NCI-H510A (cell line): ENCODE data around the gene ULBP1.
A peak's percentile ranks its signal among the peaks of the same experiment; 100 is the strongest.
"Not testable (repeated sequence)": the region's sequence is repeated elsewhere in the genome, so short reads cannot be mapped to it uniquely, and the experiment has no call there.

ENCODE experiments used
- DNase-seq: peaks from one replicate; lab custom pipeline; 2025; lab: John Stamatoyannopoulos, UW

ULBP1 gene

DNA sequence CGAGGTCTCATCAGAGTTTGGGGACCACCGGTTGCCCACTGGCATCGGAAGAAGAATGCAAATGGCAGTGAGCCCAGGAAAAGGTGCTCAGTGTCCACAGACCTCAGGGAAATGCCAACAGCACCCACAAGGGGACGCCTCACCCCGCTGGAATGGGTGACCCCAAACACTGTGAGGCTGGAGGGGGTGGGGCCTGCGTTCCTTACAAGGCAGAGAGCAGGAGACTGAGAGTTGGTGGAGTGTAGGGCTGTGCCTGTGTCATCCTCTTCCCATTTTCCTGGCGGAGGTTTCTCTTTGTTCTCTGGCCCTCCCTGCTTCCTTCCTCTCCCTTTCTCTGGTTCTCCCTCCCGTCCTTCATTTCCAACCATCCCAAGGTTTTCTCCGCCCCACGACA is 9.8 kb upstream of the ULBP1 start:
- not testable (repeated sequence) for DNase-seq

DNA sequence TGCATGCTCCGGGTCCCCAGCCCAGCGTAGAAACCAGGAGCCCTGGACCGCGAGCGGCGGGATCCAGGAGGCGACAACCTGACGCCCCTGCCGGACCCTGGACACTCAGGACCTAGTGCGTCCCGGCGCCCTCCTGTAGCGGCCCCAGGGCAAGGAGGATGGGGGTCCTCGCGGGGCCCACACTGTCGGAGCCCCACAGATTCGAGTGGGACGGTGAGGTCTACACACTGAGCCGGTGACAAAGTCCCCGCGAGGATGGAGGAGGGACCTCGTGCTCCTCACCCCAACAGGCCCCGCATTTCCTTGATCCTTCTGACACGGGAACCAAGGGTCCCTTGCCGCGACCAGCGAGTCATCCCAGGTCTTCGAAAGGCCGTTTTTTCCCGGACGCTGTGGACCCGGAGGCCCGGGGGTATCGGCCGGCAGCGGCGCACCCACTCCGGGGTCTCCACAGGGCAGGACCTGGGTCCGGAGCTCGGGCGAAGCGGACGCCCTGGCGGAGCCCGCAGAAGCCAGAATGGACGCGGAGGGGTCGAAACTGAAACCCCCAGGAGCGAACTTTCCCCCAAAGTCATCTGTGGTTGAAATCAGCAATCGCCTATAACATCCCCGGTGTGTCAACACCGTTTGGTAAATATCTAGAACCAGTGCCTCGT is 9.3 kb upstream of the ULBP1 start:
- DNase-seq: not testable (repeated sequence)

DNA sequence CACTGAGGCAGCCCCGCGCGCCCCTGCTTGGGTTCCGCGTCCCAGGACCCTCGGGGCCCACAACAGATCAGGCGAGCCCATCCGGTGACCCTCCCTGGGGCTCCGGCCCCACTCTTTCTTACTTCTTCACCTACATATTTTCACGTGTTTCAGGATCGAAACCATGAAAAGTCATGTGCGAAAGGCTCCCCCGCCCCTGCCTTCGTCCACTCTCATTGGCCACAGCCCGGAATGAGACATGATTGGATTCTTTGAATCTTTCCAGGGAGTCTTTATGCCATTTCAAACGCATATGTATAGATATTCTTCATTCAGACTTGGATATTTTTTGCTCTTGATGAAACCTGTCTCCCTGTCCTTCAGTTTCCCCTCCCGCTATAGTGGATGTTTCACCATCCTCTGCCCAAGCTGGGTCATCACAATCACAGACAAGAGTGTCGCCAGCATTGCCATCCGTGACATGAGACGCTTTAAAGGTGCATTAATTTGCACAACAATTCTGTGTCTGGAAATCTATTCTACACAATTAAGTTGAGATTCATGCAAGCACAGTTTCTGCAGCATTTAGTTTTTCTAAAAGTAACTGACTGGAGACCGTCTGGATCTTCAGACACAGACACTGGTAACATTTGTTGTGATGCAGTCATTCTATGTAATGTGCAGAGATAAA is 8.6 kb upstream of the ULBP1 start:
- not testable (repeated sequence) for DNase-seq

GRCh38 chr6:149955654-149956317 is 8.0 kb upstream of the ULBP1 start:
- not testable (repeated sequence) for DNase-seq

DNA sequence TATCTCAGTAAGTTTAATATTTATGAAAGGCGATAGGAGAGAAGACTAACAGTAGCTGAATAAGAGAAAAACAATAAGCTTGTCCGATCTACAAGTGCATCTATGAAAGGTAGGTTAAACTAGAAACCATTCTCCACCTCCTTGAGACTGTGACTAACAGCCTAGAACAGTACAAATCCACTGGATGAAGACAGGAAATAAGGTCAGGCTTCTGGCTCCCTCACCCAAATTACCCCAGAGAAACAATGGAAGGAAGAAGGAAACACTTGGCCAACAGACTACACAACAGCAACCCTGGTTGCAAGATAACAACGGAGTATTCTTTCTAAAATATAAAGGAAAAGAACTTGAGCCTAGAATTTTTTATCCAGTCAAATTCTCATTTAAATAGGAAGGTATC is 5.6 kb upstream of the ULBP1 start:
- DNase-seq: not testable (repeated sequence)

- DNase-seq: not testable (repeated sequence)
Observed at GRCh38 chr6:149959806-149960205, 3.9 kb upstream of the ULBP1 start.

DNA sequence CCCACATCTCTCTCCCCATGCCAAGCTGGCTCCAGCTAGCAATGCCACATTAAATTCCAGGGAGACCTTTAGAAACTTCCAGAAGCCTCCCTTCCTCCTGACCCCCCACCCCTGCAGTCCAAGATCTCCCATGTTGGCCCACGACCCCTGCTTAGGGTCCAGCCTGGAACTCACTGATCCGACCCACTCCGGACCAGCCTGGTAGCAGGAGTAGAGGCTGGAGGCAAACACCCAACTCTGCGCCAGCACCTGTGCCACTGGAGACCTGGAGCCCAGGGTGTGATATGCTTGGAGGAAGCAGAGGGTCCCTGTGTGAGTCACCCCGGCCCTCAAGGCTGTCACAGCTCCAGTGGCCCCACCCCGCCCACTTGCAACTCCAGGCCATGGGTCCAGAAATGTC is 3.3 kb upstream of the ULBP1 start:
- DNase-seq: no peak

DNA sequence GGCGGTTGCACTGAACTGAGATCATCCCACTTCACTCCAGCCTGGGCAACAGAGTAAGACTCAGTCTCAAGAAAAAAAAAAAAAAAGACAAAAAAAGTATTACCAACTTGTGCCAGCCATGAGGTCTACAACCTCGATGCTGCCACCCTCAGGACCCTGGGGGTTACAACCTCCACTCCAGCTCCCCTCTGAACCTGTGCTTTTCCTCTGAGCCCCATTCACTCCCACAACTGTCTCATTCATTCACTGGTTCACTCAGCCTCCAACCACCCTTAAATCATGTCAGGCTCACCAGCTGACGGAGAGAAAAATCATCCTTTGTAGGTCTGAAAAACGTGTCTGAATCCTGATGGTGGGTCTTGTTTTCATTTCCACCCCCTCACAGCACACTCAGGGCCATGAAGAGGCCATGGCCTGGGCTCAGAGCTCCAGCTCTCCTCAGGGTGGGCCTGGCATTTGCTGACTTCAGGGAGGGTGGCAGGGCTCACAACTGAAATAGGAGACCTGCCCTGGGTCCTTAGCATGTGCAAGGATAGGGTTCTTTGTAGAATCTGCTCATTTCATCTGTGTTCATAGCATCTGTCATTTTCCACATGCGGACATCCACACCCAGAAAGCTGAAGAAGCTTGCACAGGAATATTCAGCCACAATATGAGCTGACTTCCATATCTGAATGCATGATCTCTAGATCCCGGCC is 1.9 kb upstream of the ULBP1 start:
- no peak for DNase-seq

GRCh38 chr6:149962461-149963211 is 1.1 kb upstream of the ULBP1 start:
- no peak for DNase-seq

DNA sequence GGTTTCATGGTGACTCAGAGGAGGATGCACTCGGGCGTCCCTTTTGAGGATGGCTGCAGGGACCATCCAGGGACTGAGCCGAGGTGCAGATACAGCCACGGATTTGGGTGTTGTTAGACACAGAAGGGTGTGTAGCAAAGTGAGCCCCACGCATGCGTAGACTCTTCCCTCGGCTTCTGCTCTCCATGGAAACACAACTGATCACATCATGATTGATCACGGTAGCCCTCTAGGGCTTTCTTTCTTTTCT is 606 bp upstream of the ULBP1 start:
- peak; percentile 49 for DNase-seq

DNA sequence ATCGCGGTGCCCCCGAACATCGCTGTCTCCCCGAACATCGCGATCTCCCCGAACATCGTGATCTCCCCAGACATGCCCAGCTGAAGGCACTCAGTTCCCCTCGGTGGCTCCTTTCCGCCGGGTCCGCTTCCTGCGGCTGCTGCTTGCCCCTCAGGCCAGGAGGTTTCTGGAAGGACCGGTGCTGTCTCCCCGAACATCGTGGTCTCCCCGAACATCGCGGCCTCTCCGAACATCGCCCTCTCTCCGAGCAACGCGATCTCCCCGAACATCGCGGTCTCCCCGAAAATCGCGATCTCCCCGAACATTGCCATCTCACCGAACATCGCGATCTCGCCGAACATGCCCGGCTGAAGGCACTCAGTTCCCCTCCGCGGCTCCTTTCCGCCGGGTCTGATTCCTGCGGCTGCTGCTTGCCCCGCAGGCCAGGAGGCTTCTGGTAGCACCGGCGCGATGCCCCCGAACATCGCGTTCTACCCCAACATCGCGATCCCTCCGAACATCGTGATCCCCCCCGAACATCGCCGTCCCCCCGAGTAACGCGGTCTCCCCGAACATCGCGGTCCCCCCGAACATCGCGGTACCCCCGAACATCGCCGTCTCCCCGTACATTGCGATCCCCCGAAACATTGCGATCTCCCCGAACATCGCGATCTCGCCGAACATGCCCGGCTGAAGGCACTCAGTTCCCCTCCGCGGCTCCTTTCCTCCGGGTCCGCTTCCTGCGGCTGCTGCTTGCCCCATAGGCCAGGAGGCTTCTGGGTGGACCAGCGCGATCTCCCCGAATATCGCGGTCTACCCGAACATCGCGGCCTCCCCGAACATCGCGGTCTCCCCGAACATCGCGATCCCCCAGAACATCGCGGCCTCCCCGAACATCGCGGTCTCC is 808 bp downstream of the ULBP1 start:
- DNase-seq: no peak

- no peak for DNase-seq
Observed at GRCh38 chr6:149965194-149966020, 1.7 kb downstream of the ULBP1 start.

DNA sequence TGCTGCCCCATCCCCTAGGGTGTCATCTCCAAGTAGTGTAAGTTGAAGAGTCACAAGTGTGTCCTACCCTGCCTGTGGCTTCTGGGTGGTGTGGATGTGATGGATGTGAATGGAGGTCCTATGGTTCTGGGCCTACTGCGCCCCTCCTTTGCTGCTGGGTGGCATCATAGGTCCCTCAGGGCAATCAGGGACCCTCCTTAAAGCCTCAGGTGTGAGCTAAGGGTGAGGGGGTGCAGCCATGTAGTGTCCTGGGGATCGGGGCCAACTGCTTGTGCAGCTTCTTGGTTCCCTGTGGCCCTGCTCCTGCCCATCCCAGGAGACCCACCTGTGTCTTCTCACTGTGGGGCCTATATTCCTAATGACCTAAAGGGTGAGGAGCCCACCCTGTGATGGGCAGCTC is 2.6 kb downstream of the ULBP1 start:
- DNase-seq: not testable (repeated sequence)

GRCh38 chr6:149967591-149967990 is 3.8 kb downstream of the ULBP1 start:
- no peak for DNase-seq

DNA sequence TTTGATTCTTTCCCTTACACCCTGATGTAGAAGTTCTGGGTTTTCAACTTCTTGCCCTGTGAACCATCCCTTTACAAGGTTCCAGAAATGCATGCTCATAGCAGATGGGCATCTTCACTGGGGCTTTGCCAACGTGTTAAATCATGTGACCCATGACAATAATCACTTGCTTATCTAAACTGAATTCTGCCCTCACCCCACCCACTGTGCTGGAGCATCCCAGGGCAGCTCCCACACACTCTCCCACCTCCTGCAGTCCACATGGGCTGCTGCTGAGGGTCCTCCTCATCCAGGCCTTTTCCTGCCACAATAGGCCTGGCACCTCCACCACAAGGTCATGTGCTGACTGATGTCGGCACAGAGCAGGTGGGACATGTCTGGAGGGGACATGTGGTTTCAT is 4.3 kb downstream of the ULBP1 start:
- not testable (repeated sequence) for DNase-seq

- not testable (repeated sequence) for DNase-seq
Observed at GRCh38 chr6:149968909-149969308, 5.2 kb downstream of the ULBP1 start.

DNA sequence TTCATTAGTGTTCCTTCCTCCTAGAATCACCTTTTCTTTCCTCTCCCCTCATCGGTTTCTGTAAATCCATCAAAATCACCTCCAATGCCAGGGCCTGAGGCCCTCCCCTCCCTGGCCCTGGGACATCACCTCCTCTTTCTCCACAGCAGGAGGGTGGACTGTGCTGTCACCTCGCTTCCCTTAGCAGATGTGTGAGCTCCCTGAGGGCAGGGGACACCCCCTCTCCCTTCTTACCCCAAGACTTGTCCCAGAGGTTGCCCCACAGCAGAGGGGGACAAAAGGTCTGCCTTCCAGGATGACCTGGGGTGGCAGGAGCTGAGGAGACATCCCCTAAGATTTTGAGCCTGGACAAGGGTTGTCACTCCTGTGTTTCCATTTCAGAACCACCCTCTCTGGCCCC is 5.9 kb downstream of the ULBP1 start:
- DNase-seq: no peak

- not testable (repeated sequence) for DNase-seq
Observed at GRCh38 chr6:149974394-149974793, 10.7 kb downstream of the ULBP1 start.

DNA sequence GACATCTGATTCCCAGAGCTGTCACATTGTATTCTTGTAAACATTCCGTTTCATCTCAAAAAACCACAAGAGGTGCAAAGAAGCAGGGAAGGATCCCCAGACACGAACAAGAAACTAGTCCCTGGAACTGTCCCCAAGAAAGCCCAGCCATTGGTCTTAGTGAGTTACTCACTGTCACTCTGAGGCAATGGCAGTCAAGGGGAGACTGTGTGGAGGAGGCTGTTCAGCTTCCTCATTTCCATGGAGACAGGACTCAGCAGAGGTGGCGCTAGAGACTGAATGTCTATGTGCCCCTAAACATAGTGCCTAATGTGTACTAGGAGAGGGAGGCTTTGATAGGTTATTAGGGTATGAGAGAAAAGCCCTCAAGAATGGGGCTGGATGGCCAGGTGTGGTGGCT is 11.1 kb downstream of the ULBP1 start:
- no peak for DNase-seq

- no peak for DNase-seq
Observed at GRCh38 chr6:149975400-149975799, 11.7 kb downstream of the ULBP1 start.
